Parathyroid adenoma (tissue), 2 donors: ENCODE results near the gene PTGDR.

ENCODE experiments used
- H2AFZ ChIP-seq: fragments of 300-600 bp; sonication (generic); one replicate; pipeline ENCODE4 v1.7.0; 2017; ENCODE audit warnings: antibody characterized with exemption, mild to moderate bottlenecking
- H3K27ac ChIP-seq: fragments of 300-600 bp; sonication (generic); one replicate; pipeline ENCODE4 v1.7.0; 2017
- H3K27me3 ChIP-seq: fragments of 300-600 bp; sonication (generic); one replicate; pipeline ENCODE4 v1.7.0; 2017; ENCODE audit warnings: low read length; ENCODE audit not compliant: control insufficient read depth, insufficient read depth
- H3K36me3 ChIP-seq: fragments of 300-600 bp; sonication (generic); one replicate; pipeline ENCODE4 v1.7.0; 2017; ENCODE audit warnings: low read length; ENCODE audit not compliant: control insufficient read depth, insufficient read depth
- H3K4me1 ChIP-seq: fragments of 300-600 bp; sonication (generic); one replicate; pipeline ENCODE4 v1.7.0; 2017; ENCODE audit warnings: control low read depth
- H3K4me2 ChIP-seq: fragments of 300-600 bp; sonication (generic); one replicate; pipeline ENCODE4 v1.7.0; 2017; ENCODE audit warnings: low read length
- H3K4me3 ChIP-seq: fragments of 300-600 bp; sonication (generic); one replicate; pipeline ENCODE4 v1.7.0; 2017; ENCODE audit warnings: low read depth, low read length
- H3K79me2 ChIP-seq: fragments of 300-600 bp; sonication (generic); one replicate; pipeline ENCODE4 v1.7.0; 2017; ENCODE audit warnings: control low read depth
- H3K9ac ChIP-seq: fragments of 300-600 bp; sonication (generic); one replicate; pipeline ENCODE4 v1.7.0; 2017; ENCODE audit warnings: mild to moderate bottlenecking
- H3K9me3 ChIP-seq: fragments of 300-600 bp; sonication (generic); one replicate; pipeline ENCODE4 v1.7.0; 2017; ENCODE audit warnings: low read length; ENCODE audit not compliant: control insufficient read depth
- CTCF ChIP-seq: fragments of 300-600 bp; sonication (generic); IDR thresholded peaks from one replicate; pipeline ENCODE4 v1.7.0; 2017; ENCODE audit warnings: antibody characterized with exemption, mild to moderate bottlenecking
- donor health status: primary hyperparathyroidism.

The PTGDR gene

GRCh38 chr14:52251724-52252123, 15.8 kb upstream of the PTGDR start:
- Histone ChIP-seq H3K4me1 (no peaks in the 10 kb centered on the region), H3K27me3 (no peaks in the 10 kb centered on the region), H3K36me3 (no peaks in the 10 kb centered on the region), H3K4me3 (no peak overlapping the region), H3K9me3 (no peaks in the 10 kb centered on the region), H2AFZ (no peak overlapping the region), H3K4me2 (no peak overlapping the region), H3K27ac (no peak overlapping the region), H3K9ac (no peak overlapping the region), H3K79me2 (no peaks in the 10 kb centered on the region)
- no peak for TF ChIP-seq CTCF

GRCh38 chr14:52253503-52253902, 14.0 kb upstream of the PTGDR start:
- Histone ChIP-seq H3K9me3 (no peaks in the 10 kb centered on the region), H3K79me2 (no peaks in the 10 kb centered on the region), H3K27ac (no peak overlapping the region), H3K36me3 (no peaks in the 10 kb centered on the region), H3K27me3 (no peaks in the 10 kb centered on the region), H3K4me2 (no peak overlapping the region), H2AFZ (no peak overlapping the region), H3K4me1 (no peaks in the 10 kb centered on the region), H3K4me3 (no peak overlapping the region), H3K9ac (no peak overlapping the region)
- no peak for TF ChIP-seq CTCF

- no peak overlapping the region for H3K9ac ChIP-seq
- H2AFZ ChIP-seq, result no peak overlapping the region
- H3K27me3 ChIP-seq, result no peaks in the 10 kb centered on the region
- TF ChIP-seq CTCF, result no peak
- H3K4me1 ChIP-seq, result no peaks in the 10 kb centered on the region
- no peak overlapping the region for H3K4me2 ChIP-seq
- no peak overlapping the region for H3K27ac ChIP-seq
- no peaks in the 10 kb centered on the region for H3K9me3 ChIP-seq
- H3K79me2 ChIP-seq, result no peaks in the 10 kb centered on the region
- H3K4me3 ChIP-seq, result no peak overlapping the region
- no peaks in the 10 kb centered on the region for H3K36me3 ChIP-seq
Measured at GRCh38 chr14:52254086-52254485, 13.4 kb upstream of the PTGDR start.

- no peaks in the 10 kb centered on the region for H3K79me2 ChIP-seq
- no peak overlapping the region for H3K4me3 ChIP-seq
- H3K9me3 ChIP-seq, result no peaks in the 10 kb centered on the region
- H3K4me2 ChIP-seq, result no peak overlapping the region
- no peak overlapping the region for H2AFZ ChIP-seq
- no peak overlapping the region for H3K9ac ChIP-seq
- TF ChIP-seq CTCF, result no peak
- no peaks in the 10 kb centered on the region for H3K36me3 ChIP-seq
- H3K27ac ChIP-seq, result no peak overlapping the region
- peaks cover 5% of the 10 kb centered on the region for H3K4me1 ChIP-seq
- no peaks in the 10 kb centered on the region for H3K27me3 ChIP-seq
Measured at GRCh38 chr14:52258783-52259182, 8.7 kb upstream of the PTGDR start.

- Histone ChIP-seq H3K9ac (no peak overlapping the region), H3K27me3 (no peaks in the 10 kb centered on the region), H3K4me1 (peaks cover 5% of the 10 kb centered on the region), H3K9me3 (no peaks in the 10 kb centered on the region), H3K4me3 (no peak overlapping the region), H3K79me2 (no peaks in the 10 kb centered on the region), H2AFZ (no peak overlapping the region), H3K27ac (no peak overlapping the region), H3K36me3 (no peaks in the 10 kb centered on the region), H3K4me2 (no peak overlapping the region)
- no peak for TF ChIP-seq CTCF
Measured at GRCh38 chr14:52259434-52259833, 8.1 kb upstream of the PTGDR start.
